ENCODE results near the gene C11orf42.

Gene C11orf42

GRCh38 chr11:6216501-6216900 lies 11.1 kb downstream of the C11orf42 start:
- ChIA-PET CTCF (interaction anchor here (0.7 kb wide), 1 partner anchor 59 kb away, joined by 3 read pairs; no protein-coding TSS in a partner anchor), POLR2A (ENCODE audit: low non-redundant PET) (no interaction called here)

GRCh38 chr11:6217722-6218121 lies 12.4 kb downstream of the C11orf42 start:
- CTCF ChIA-PET = interaction anchor here (0.6 kb wide), 2 partner anchors 146 to 1009 kb away, joined by 4 to 5 read pairs; no protein-coding TSS in a partner anchor
- DNase-seq (ENCODE audit: low spot score) = no peak
- H3K27ac ChIP-seq = 0 out of 2 replicates have a peak overlapping the region, but pooled peaks have one; percentile 3
- no peak for TF ChIP-seq CTCF (conservative IDR thresholded peaks at IDR 0.05; ENCODE audit: low read depth)
- POLR2A ChIA-PET (ENCODE audit: low non-redundant PET) = no interaction called here

More at GRCh38 chr11:6216501-6216900, 11.1 kb downstream of the C11orf42 start:
- H3K27ac ChIP-seq = no peak overlapping the region
- no peak for TF ChIP-seq CTCF (conservative IDR thresholded peaks at IDR 0.05; ENCODE audit: low read depth)
- no peak for DNase-seq (ENCODE audit: low spot score)

GRCh38 chr11:6219359-6219758 lies 14.0 kb downstream of the C11orf42 start:
- TF ChIP-seq CTCF (conservative IDR thresholded peaks at IDR 0.05; ENCODE audit: low read depth) = no peak
- ChIA-PET POLR2A (ENCODE audit: low non-redundant PET) (no interaction called here), CTCF (no interaction called here)
- DNase-seq (ENCODE audit: low spot score) = peak; percentile 84
- H3K27ac ChIP-seq = peak overlapping the region; percentile 74

GRCh38 chr11:6223854-6224253 lies 18.5 kb downstream of the C11orf42 start:
- H3K27ac ChIP-seq = no peak overlapping the region
- DNase-seq (ENCODE audit: low spot score) = no peak
- ChIA-PET CTCF (no interaction called here), POLR2A (ENCODE audit: low non-redundant PET) (no interaction called here)
- TF ChIP-seq CTCF (conservative IDR thresholded peaks at IDR 0.05; ENCODE audit: low read depth) = no peak

GRCh38 chr11:6224421-6224820 lies 19.1 kb downstream of the C11orf42 start:
- H3K27ac ChIP-seq = no peak overlapping the region
- ChIA-PET CTCF (no interaction called here), POLR2A (ENCODE audit: low non-redundant PET) (no interaction called here)
- TF ChIP-seq CTCF (conservative IDR thresholded peaks at IDR 0.05; ENCODE audit: low read depth) = no peak
- no peak for DNase-seq (ENCODE audit: low spot score)

- H3K27ac ChIP-seq = no peak overlapping the region
- no peak for DNase-seq (ENCODE audit: low spot score)
- no peak for TF ChIP-seq CTCF (conservative IDR thresholded peaks at IDR 0.05; ENCODE audit: low read depth)
- ChIA-PET CTCF (no interaction called here), POLR2A (ENCODE audit: low non-redundant PET) (no interaction called here)
These were observed 19.7 kb downstream of the C11orf42 start for GRCh38 chr11:6225024-6225423.

- no peak for DNase-seq (ENCODE audit: low spot score)
- CTCF ChIA-PET = no interaction called here
- H3K27ac ChIP-seq = no peak overlapping the region
- TF ChIP-seq CTCF (conservative IDR thresholded peaks at IDR 0.05; ENCODE audit: low read depth) = no peak
- POLR2A ChIA-PET (ENCODE audit: low non-redundant PET) = no interaction called here
These were observed 20.5 kb downstream of the C11orf42 start for GRCh38 chr11:6225896-6226295.
